Fibroblast of skin of left quadriceps (primary cell): ENCODE results near the gene ITPKB.
"Not testable (repeated sequence)": the region's sequence is repeated elsewhere in the genome, so short reads cannot be mapped to it uniquely, and the experiment has no call there.

Source experiments
- DNase-seq, 2 experiments: peaks; one replicate each; pipeline ENCODE4 v3.0.0-alpha.2; 2013; ENCODE audit warnings: low read depth in 2 of 2

Gene ITPKB

DNA sequence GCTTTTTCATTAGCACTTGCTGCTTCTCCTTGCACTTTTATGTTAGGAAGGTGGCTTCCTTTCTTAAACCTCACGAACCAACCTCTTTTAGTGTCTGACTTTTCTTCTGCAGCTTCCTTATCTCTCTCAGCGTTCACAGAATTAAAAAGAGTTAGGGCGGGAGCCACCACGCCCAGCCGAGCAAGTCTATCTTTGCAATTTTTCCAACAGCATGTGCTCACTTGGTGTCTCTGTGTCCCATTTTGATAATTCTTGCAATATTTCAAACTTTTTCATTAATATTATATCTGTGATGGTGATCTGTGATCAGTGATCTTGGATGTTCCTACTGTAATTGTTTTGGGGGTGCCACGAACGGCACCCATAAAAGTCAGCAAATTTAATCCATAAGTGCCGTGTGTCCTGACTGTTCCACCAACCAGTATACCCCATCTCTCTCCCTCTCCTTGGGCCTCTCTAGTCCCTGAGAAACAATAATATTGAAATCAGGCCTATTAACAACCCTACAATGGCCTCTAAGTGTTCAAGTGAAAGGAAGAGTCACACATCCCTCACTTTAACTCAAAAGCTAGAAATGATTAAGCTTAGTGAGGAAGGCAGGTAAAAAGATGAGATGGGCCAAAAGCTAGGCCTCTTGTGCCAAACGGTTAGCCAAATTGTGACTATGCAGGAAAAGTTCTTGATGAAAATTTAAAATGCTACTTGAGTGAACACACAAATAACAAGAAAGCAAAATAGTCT lies 15.9 kb upstream of the ITPKB start:
- DNase-seq = no peak

DNA sequence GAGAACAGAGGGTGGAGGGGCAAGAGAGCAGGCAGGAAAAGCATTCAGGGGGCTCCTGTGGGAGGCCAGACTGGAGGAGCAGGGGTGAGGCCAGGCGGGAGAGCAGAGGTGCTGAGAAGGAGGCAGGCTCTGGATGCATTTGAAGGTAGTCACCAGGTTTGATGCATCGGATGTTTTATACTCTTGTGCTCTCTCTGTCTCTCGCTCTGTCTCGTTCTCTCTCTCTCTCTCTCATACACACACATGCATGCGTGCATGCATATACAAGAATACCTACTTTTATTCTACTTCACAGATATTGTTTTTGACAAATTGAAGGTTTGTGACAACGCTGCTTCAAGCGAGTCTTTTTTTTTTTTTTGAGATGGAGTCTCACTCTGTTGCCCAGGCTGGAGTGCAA lies 15.0 kb upstream of the ITPKB start:
- DNase-seq = no peak

DNA sequence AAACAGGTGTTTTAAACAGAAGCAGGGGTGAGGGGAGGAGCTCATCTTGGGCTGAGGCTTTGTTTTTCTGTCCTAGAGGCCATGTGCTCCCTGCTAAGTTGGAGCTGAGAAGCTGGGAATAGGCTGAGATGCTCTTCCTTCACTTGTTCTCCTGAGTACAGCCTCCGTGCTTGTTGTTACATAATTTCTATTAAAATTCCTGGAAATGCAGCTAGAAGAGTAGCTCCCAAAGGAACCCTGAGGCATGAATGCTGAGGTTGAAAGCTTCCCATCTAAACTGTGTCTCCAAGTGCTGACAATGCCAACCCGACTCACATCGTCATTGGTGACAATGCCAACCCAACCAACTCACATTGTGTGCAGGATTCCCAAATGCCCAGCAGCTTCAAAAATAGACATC lies 12.6 kb upstream of the ITPKB start:
- no peak for DNase-seq

DNA sequence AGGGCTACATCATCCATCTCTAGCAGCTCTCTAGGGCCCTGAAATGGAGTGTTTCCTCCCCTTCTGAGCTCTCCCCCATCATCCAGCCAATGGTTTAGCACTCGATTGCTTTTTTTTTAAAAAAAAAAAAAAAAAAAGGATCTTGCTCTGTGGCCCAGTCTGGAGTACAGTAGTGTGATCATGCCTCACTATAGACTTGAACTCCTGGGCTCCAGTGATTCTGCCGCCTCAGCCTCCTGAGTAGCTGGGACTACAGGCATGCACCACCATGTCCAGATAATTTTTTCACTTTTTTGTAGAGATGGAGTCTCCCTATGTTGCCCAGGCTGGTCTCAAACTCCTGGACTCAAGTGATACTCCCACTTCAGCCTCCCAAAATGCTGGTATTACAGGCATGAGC lies 12.1 kb upstream of the ITPKB start:
- no peak for DNase-seq

DNA sequence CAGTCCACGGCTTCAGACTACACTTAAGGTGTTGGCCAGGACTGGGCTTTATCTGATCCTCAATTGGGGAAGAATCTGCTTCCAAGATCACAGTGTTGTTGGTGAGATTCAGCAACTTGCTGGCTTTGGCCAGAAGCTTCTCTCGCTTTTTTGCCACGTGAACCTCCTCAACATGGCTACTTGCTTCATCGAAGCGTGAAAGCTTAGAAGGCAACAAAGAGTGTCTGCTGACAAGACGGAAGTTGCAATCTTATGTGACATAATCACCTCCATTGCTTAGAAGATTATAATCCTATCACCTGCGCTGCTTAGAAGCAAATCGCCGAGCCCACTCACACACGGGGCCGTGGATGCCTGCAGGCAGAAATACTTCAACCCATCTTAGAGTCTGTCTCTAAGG lies 10.4 kb upstream of the ITPKB start:
- DNase-seq = no peak

DNA sequence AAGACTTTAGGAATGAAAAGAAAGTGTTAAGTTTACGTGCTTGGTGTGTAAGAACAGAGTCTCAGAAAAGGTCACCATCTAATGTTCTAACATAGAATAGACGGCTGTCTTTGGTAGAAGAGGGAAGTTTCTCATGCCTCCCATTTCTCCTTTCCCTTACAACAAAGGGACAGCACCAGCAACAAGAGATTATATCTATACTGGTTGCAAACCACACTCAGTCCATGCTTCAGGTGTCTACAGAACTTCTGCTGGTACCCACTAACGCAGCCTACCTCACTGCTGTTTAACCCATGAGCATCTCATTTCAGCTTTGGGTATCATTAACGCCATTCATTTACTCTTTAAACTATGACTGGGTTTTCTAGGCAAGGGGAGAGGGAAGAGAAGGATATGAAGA lies 9.2 kb upstream of the ITPKB start:
- DNase-seq = no peak

DNA sequence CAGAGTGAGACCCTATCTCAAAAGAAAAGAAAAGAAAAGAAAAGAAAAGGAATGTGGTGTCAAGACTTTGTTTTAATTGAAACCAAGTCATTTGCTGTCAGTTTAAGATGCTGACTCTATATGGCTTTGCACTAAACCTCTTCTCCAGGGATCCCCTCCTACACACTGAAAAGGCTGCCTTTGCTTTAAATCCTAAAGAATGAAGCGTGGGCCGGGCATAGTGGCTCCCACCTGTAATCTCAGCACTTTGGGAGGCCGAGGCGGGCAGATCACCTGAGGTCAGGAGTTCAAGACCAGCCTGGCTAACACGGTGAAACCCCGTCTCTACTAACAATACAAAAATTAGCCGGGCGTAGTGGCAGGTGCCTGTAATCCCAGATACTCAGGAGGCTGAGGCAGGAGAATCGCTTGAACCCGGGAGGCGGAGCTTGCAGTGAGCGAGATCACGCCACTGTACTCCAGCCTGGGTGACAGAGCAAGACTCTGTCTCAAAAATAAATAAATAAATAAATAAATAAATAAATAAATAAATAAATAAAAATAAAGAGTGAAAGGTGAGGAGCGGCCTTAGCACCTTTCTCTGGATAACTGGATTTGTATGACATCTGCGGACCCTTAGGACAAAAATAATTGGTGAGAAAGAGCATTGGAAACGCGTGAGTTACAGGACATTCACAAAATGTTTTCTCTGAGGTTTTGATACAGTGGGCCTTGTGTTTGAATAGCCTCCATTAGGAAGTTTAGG lies 8.6 kb upstream of the ITPKB start:
- DNase-seq = not testable (repeated sequence)

DNA sequence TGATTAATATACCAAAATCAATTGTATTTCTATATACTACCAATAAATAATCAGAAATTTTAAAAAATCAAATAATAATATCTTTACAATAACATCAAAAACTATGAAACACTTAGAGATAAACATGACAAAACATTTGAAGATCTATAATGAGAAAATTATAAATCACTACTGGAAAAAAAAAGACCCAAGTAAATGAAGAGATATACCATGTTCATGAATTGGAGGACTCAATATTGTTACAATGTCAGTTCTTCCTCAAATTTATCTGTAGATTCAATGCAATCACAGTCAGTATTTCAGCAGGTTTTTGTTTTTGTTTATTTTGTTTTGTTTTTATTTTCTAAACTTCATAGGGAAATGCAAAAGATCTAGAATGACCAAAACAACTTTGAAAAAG lies 4.2 kb upstream of the ITPKB start:
- DNase-seq = no peak

DNA sequence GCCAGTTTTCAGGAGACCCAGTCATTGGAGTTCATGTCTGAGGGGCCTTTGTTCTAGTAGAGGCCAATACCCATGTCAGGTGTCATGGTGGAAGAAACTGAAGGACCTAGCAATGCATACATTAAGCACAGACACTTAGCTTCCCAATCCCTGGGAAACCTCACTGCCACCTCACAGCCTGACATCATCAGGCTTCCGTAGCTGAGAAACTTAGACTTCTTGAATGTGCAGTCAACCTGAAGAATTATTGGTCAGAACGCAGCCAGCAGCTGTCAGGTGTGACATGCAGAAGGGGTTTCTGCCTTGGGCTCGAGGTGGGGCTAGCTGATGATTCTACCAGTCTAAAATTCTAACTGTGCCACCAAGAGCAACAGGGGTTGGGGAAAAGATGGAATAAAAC lies 1.9 kb upstream of the ITPKB start:
- no peak for DNase-seq

DNA sequence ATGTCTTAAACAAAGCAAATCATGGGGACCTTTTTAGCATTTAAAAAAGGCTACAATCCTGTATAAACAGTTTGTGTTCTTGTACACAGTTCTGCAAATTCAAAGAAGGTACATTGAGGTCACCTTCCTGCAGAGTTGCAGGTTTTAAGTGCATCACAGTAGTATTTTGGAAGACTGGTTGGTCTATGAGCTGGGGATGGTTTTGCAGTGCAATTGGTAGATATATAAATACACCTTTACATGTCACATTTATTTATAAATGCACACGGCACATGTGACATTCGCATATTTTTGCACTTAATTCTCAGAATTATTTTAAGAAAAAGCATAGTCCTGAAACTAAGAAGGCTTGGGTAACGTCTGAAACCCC lies 599 bp upstream of the ITPKB start:
- DNase-seq = no peak

DNA sequence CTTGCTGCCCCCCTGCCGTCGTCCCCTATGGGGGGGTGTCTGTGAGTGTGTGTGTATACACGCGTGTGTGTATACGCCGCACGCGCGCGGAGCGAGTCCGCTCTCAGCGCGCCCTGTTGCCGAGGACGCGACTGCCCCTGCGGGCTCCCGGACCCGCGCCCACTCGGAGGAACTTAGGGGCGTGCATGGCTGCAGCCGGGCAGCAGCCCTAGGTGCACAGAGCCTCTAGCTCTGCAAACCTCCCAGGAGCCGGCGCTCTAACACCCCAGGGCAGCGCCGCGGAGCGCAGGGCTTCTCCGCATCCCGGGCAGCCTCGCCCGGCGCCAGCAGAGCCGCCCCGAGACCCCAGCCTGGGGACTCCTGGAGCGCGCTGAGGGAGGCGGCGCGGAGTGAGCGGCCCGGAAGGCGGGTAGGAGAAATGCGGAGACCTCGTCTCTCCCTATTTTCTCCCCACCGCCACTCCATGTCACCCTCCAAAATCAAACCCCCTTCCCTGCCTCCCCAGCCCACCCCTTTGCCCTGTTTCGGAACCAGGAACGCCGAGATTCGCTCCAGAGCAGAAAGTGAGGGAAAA lies 574 bp downstream of the ITPKB start:
- DNase-seq = no peak

DNA sequence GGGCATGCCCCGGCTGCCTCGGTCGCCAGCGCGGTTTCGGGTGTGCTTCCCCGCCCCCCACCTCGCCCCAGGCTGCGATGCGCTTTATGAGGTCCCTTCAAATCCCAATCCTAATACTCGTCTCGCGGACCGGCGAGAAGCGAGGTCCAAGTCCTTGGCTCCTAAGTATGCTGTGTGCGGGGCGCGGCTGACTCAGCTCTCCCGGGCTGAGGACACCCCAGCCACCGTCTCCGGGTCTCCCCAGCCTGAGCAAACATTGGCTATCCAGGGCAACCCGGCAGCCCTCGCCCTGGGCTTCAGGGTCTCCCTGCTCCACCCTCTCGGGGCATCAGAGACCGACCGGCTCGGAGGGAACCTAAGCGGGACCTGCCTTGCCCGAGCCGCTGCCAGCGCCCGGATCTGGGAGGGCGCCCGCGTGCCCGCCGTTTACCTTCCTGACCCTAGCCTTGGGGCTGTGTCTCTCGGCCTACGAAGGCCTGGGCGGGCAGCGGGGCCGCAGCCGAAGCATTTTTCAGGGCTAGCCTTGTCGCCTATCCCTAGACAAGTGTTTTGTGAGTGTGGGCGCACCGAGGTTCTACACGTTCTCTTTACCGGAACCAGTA lies 1.2 kb downstream of the ITPKB start:
- no peak for DNase-seq

DNA sequence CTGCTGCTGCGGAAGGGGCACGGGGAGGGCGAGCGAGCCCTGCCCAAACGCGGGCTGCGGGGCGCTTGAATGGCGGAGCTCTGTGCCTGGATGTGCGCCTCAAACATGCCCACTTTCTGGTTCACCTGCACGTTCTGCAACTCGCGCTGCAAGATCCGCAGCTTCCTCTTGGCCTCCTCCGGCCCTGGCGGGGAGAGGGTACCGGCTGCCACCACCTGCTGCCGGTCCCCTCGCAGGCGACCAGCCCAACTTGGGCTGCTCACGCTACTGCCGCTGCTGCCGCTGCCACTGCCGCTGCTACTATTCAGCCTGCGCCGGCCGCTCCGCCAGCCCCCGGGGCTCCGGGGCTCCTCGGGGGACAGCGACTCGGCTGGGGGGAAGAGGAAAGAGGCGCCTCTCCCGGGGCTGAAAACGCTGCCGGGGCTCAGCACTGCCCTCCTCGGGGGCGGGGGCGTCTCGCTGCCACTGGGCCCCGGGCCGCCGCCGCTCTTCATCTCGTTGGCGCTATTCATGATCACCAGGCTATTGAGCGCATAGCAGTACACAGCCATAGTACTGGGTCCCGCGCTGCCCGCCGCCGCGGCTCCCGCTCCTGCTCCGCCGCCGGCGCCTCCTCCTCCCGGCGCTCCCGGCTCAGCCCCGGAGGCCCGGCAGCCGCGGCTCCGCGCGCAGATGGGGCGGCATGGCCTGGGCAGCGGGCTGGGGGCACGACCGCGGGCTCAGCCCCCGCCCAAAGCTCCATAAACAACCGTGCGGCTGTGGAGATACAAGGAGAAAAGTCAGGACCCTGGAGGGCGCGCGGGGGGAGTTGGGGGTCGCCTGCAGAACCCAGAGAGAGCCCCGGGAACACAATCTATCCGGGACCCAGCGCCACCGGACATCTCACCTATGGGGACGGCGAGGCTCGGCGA lies 1.9 kb downstream of the ITPKB start:
- DNase-seq = no peak

DNA sequence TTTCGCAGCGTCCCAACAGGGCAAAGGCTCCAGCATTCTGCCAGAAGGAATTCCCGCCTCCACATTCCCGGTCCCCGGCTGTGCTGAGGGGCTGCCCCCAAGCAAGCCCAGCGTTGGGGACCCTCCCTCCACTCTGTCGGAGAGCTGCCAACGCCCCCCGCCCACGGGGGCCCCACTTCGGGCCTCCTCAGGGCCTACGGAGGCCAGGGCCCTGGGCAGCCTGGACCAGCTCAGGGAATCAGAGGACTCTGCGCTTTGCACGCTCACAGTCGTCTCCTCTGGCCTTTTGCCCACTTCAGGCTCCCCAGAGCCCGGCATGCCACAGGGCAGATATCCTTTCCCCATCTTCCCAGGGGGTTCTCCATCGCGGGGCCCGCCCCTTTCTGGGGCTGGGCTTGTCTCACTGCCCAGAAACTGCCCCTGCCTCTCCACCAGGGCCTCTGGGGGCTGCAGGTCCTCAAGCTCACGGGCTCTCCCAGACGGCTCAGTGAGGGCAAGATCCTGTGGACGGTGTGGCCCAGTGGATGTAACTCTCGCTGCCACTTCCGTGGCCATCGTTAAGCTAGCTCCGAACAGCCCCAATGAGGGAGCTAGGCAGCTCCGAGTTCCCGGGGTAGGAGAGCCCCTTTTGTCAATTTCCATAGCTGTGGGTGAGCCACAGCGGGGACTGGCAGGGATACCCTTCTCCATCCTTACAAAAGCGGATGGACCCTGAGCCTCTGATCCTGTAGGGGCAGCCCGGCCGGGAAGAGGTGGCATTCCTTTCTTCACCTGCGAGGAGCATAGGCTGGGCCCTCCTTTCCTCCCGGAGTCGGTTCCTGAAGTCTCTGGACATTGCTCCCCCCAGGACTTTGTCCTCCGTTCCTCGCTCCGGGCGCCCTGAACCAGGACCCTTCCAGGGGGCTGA lies 2.8 kb downstream of the ITPKB start:
- DNase-seq = no peak

DNA sequence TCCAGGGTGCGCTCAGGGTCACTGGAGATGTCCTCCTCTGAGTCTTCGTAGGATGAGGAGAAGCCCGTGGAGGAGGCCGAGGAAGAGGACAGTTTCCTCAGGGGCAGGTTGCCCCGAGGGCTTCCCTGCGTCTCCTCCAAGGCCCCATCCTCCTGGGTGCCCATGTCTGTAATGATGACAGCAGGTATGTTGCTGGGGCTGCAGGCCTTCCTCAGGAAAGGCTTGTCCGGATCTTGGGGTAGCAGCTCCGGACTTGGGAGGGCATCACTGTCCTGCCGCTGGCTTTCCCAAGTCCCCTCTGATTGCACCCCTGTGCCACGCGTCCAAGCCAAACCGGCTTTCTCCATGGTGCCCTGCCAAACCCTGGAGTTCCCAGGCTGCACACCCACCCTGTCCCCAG lies 3.5 kb downstream of the ITPKB start:
- no peak for DNase-seq

DNA sequence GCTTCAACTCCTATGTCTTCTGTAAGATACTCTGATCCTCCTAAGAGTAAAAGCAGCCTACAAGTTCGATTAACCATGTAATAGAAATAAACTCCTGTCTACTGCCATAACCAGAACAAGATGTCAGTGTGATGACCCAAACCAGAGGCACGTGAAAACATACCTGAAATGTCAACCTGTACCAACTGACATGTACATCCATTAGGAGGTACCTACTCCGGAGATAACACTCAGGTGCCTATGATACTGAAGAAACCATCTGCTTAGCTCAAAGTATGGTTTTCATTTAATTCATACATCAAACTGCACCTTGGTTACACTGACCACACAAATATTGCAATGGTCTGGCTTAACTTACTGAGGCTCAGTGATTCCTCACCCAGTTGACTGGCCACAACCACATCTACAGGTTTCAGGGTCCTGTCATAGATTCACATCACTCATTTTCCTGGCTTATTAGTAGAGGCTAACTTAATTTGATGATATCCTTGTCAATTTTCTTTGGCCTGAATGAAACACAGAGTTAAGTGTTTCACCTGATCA lies 4.4 kb downstream of the ITPKB start:
- DNase-seq = no peak

DNA sequence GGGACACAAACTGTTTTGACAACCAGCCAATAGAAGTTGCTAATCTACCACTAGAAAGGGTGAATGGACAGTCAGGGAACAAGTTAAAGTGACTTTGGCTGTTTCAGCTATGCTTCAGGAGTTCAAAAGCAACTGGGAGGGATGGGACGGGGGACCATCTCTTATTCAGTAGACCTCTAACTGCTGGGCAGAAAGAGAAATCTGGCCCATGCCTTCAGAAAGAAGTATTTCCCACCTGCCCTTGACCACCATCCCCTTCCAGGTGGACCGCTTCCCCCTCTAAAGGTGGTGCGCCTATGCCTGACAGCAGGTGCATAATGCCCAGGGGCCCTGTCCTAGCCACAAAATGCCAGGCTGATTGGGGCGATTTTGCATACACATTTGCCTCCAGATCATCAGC lies 5.2 kb downstream of the ITPKB start:
- DNase-seq = no peak

DNA sequence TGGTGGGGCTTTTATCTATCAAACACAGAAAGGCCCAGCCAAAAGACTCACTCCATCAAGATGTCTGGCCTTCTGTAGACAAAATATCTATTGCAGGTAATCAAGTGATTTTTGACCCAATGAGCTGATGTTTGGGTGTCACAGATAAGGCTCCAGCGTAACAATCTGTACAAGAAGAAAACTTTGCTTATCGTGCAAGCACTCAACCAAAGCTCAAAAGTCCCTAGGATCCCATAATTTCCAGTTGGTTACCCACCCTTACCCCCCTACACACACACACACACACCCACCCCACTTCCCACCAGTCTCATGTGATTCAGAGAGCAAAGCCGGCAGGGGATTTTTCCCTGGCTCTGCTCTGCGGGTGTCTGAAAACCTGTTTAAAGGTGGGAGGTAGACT lies 5.8 kb downstream of the ITPKB start:
- DNase-seq = no peak

DNA sequence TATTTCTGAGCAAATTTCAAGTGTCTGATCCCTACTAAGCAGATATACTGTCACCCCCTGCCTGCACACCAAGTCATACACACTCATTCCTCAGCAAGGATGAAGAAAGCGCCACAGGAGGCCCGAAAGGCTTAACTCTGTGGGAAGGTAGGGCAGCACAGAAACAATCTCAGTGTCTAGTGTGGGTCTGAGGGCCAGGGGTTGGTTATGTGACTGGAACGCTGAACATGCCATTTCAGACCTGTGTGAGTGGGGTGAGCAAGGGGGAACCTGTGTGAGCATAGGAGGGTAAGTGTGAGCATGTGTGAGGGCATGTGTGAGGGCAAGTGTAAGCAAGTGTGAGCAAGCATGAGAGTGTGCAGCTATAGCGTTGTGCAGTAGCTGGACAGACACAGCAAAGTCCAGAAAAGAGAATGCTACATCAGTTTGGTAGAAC lies 6.2 kb downstream of the ITPKB start:
- DNase-seq = no peak

DNA sequence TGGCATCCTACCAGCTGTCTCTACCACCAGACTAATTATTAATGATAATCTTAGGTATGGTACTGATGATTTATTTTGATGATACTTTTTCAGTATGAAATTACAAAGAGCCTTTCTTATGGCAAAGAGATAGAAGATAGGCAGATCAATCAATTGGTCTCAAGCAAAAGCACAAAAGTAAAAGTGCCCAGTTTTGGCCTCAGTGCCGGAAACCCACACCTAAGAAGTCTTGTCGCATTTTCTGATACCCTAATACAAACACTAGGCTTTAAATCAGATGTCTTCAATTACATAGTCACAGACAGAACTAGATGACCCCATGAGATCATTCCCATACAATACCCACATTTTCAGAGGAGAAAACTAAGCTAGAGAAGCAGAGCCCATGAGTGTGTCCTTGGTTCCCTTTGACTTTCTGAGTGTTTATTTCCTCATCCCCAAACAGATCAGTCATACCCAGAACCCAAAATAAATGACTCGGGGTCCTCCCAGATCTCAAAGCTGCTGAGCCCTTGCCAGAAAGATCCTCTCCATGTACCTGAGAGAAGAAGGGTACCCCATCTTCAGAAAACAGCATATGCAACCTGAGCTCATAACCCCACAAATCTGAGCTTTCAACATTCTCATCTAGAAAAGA lies 7.7 kb downstream of the ITPKB start:
- DNase-seq = no peak
